Suprapubic skin (tissue), 4 donors: Measurements from ENCODE around the gene CDK5RAP3. TPM values are rescaled to one million over a fixed set of nuclear protein-coding genes. Genes with fewer than 3 reads are reported as not detected.

Source experiments
- DNase-seq, 2 donors: peaks; one replicate each; pipeline ENCODE4 v3.0.0-alpha.2; 2019; ENCODE audit warnings: low spot score in 2 of 2
- H3K27ac ChIP-seq: fragments of 200-600 bp; sonication (generic); one replicate; pipeline ENCODE4 v1.5.1; 2019
- H3K27me3 ChIP-seq: fragments of 200-600 bp; sonication (generic); one replicate; pipeline ENCODE4 v1.5.1; 2019
- H3K36me3 ChIP-seq: fragments of 200-600 bp; sonication (generic); one replicate; pipeline ENCODE4 v1.5.1; 2019
- H3K4me1 ChIP-seq: fragments of 200-600 bp; sonication (generic); one replicate; pipeline ENCODE4 v1.5.1; 2019
- H3K4me3 ChIP-seq: fragments of 200-600 bp; sonication (generic); one replicate; pipeline ENCODE4 v1.5.1; 2019; ENCODE audit warnings: mild to moderate bottlenecking
- H3K9me3 ChIP-seq: fragments of 200-600 bp; sonication (generic); one replicate; pipeline ENCODE4 v1.5.1; 2019
- EP300 ChIP-seq: sonication (generic); formaldehyde crosslinking; IDR thresholded peaks from one replicate; pipeline ENCODE4 v1.6.1; 2017; ENCODE audit warnings: antibody characterized with exemption
- POLR2A ChIP-seq, 2 donors: fragments of 450-650 bp; IDR thresholded peaks; one replicate each; pipeline ENCODE4 v1.6.1; 2017; ENCODE audit warnings: antibody characterized with exemption in 2 of 2, mild to moderate bottlenecking in 2 of 2, moderate library complexity in 2 of 2
- POLR2AphosphoS5 ChIP-seq, 3 donors: sonication (generic); formaldehyde crosslinking; IDR thresholded peaks; one replicate each; pipeline ENCODE4 v1.6.1; 2017; ENCODE audit warnings: antibody characterized with exemption in 3 of 3
- WGBS: methylation state at CpG from one replicate; pipeline ENCODE4 v1.1.5; 2018; 5-methylcytosine and 5-hydroxymethylcytosine counted together
- total RNA-seq, 4 donors: library from RNA; depleted of rRNA; stranded (reverse); fragments of >200 nt; gene quantifications; one replicate each; pipeline ENCODE4 v1.1.0, GENCODE V29; 2016
- TF ChIP-seq, protein P1 (sequence below), 2 donors: fragments of 200-600 bp in 1 of 2; fragments of 450-650 bp in 1 of 2; sonication (generic) in 1 of 2; IDR thresholded peaks; one replicate each; pipeline ENCODE4 v1.5.1; 2016 to 2019; ENCODE audit warnings: antibody characterized with exemption in 2 of 2, mild to moderate bottlenecking in 1 of 2, moderate library complexity in 1 of 2

CDK5RAP3 gene
- total RNA-seq, 4 donors from 2014 or later: 100 to 296 (median 142) TPM

- DNase-seq: no peak
- H3K4me3 ChIP-seq: no peak overlapping the region
- 89% methylated on average over 12 of the region's 12 CpGs for WGBS
- H3K27ac ChIP-seq: no peak overlapping the region
- peaks cover 26% of the 10 kb centered on the region for H3K4me1 ChIP-seq
- TF ChIP-seq POLR2A (IDR thresholded peaks at IDR 0.05) (no peak), EP300 (no peak), POLR2AphosphoS5 (IDR thresholded peaks at IDR 0.05) (no peak)
- TF ChIP-seq, protein P1, sequence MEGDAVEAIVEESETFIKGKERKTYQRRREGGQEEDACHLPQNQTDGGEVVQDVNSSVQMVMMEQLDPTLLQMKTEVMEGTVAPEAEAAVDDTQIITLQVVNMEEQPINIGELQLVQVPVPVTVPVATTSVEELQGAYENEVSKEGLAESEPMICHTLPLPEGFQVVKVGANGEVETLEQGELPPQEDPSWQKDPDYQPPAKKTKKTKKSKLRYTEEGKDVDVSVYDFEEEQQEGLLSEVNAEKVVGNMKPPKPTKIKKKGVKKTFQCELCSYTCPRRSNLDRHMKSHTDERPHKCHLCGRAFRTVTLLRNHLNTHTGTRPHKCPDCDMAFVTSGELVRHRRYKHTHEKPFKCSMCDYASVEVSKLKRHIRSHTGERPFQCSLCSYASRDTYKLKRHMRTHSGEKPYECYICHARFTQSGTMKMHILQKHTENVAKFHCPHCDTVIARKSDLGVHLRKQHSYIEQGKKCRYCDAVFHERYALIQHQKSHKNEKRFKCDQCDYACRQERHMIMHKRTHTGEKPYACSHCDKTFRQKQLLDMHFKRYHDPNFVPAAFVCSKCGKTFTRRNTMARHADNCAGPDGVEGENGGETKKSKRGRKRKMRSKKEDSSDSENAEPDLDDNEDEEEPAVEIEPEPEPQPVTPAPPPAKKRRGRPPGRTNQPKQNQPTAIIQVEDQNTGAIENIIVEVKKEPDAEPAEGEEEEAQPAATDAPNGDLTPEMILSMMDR (IDR thresholded peaks at IDR 0.05): no peak
- no peaks in the 10 kb centered on the region for H3K36me3 ChIP-seq
- no peaks in the 10 kb centered on the region for H3K9me3 ChIP-seq
- peaks cover 10% of the 10 kb centered on the region for H3K27me3 ChIP-seq
Measured at GRCh38 chr17:48006936-48007709, 36.2 kb downstream of the CDK5RAP3 start.

DNA sequence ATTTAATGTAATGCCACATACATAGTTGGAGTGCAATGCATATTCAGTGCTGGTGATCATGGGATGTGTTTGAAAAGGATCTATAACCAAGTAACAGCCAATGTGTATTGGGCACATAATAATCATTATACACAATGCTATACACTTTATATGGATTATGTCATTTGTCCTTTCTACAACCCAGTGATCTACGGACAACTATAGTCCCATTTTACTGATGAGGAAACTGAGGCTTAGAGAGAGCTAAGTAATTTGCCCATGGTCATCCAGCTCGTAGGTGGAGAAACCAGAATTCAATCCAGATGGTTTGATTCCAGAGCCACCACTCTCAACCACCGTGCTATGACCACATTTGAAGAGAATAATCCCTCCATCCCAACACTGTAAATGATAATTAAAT, 39.3 kb downstream of the CDK5RAP3 start:
- TF ChIP-seq POLR2A (IDR thresholded peaks at IDR 0.05): no peak
- TF ChIP-seq EP300: no peak
- no peak for TF ChIP-seq POLR2AphosphoS5 (IDR thresholded peaks at IDR 0.05)
- TF ChIP-seq, protein P1 (IDR thresholded peaks at IDR 0.05): no peak
- H3K4me1 ChIP-seq: peaks cover 14% of the 10 kb centered on the region
- 85% methylated on average over 3 of the region's 3 CpGs for WGBS
- no peaks in the 10 kb centered on the region for H3K36me3 ChIP-seq
- H3K27ac ChIP-seq: no peak overlapping the region
- no peak overlapping the region for H3K4me3 ChIP-seq
- no peak for DNase-seq
- H3K9me3 ChIP-seq: no peaks in the 10 kb centered on the region
- H3K27me3 ChIP-seq: peaks cover 16% of the 10 kb centered on the region

DNA sequence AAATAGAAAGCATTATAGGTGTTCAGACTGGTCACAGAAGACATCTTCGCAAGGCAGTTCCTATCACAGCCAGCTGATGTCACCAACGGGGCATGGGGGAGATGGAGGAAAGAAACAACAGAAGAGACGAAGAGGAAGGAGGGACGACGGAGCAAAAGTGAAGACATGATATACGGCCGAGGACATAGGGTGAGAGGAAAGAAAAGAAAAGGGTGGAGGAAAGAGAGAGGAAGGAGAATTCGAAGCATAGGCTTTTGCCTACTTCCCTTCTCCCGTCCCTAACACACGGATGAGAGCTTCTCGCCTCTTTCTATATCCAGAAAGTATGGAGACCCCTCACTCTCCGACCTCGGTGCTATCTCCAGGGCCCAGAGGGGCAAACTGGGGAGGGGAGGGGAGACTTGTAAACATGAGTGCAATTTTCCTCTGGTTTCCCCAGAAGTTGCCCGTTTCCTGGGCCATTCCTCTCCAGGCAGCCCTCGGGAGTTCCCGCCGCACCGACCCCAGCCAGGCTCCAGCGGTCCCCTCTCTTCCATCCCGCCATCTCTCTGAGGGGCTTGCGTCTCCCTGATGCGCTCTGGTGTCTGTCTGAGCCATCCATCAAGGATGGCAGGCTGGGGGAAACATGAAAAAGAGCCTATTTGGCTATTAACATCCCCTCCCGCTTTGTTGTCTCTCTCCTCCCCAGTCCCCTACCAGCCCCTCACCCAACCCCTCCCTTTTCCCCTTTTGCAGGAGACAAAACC, 40.7 kb downstream of the CDK5RAP3 start:
- TF ChIP-seq EP300: no peak
- TF ChIP-seq, protein P1 (IDR thresholded peaks at IDR 0.05): peak in 1 of 2 donors; percentile 26
- Histone ChIP-seq H3K4me1 (peaks cover 14% of the 10 kb centered on the region), H3K4me3 (peak overlapping the region; percentile 48), H3K36me3 (no peaks in the 10 kb centered on the region), H3K27me3 (peaks cover 16% of the 10 kb centered on the region), H3K27ac (no peak overlapping the region), H3K9me3 (no peaks in the 10 kb centered on the region)
- 5% methylated on average over 23 of the region's 23 CpGs for WGBS
- DNase-seq: no peak

GRCh38 chr17:48012151-48012520, 41.2 kb downstream of the CDK5RAP3 start:
- TF ChIP-seq, protein P1 (IDR thresholded peaks at IDR 0.05): no peak
- TF ChIP-seq POLR2AphosphoS5 (IDR thresholded peaks at IDR 0.05) (no peak), EP300 (no peak), POLR2A (IDR thresholded peaks at IDR 0.05) (no peak)
- 1% methylated on average over 10 of the region's 34 CpGs for WGBS
- Histone ChIP-seq H3K4me3 (peak overlapping the region; percentile 48), H3K36me3 (no peaks in the 10 kb centered on the region), H3K27ac (no peak overlapping the region), H3K27me3 (peaks cover 16% of the 10 kb centered on the region), H3K9me3 (no peaks in the 10 kb centered on the region), H3K4me1 (peaks cover 14% of the 10 kb centered on the region)
- no peak for DNase-seq

GRCh38 chr17:48012654-48013053, 41.7 kb downstream of the CDK5RAP3 start:
- Histone ChIP-seq H3K4me3 (peak overlapping the region; percentile 48), H3K27ac (no peak overlapping the region), H3K4me1 (peaks cover 14% of the 10 kb centered on the region), H3K9me3 (no peaks in the 10 kb centered on the region), H3K27me3 (peaks cover 16% of the 10 kb centered on the region), H3K36me3 (no peaks in the 10 kb centered on the region)
- TF ChIP-seq, protein P1 (IDR thresholded peaks at IDR 0.05): no peak
- TF ChIP-seq POLR2AphosphoS5 (IDR thresholded peaks at IDR 0.05) (no peak), POLR2A (IDR thresholded peaks at IDR 0.05) (no peak), EP300 (no peak)
- WGBS: 67% methylated on average over 1 of the region's 5 CpGs
- DNase-seq: no peak
